Measurements from ENCODE around the gene FGD3.

GRCh38 chr9:93001031-93001430 lies 53.7 kb downstream of the FGD3 start:
- TF ChIP-seq EZH2 (IDR thresholded peaks at IDR 0.05) (no peak), POLR2AphosphoS5 (IDR thresholded peaks at IDR 0.05; ENCODE audit: borderline replicate concordance, low read depth, low read length) (no peak), FOXP2 (optimal IDR thresholded peaks at IDR 0.05; ENCODE audit: control extremely low read depth, extremely low read length, insufficient read depth) (no peak)
